ENCODE results near the gene SDHAF4.

- no peak for TF ChIP-seq CTCF (IDR thresholded peaks at IDR 0.05; ENCODE audit: insufficient read depth, low read length, poor library complexity, severe bottlenecking)
- no peak for TF ChIP-seq EZH2phosphoT487 (conservative IDR thresholded peaks at IDR 0.05; ENCODE audit: low read length)
These were observed 58.7 kb downstream of the SDHAF4 start for GRCh38 chr6:70625436-70625835.

All from SU-DHL-6 (cell line).